PC-9 (cell line): ENCODE measurements around the gene TMEM219. TPM values are rescaled to one million over a fixed set of nuclear protein-coding genes. Genes with fewer than 3 reads are reported as not detected.

Source experiments
- BruUV-seq: library from RNA; stranded (reverse); fragments of 400-500 nt; replicated peaks from 2 replicates; lab custom pipeline; 2021; lab: Mats Ljungman, UMichigan
- CTCF ChIA-PET: fragments of 300-600 bp; sonication (Branson Sonifier 250); formaldehyde crosslinking; loops from one replicate; lab custom pipeline; 2022; ENCODE audit warnings: antibody characterized with exemption; lab: Charles Lee
- POLR2A ChIA-PET: fragments of 300-600 bp; sonication (Branson Sonifier 250); formaldehyde crosslinking; loops from one replicate; lab custom pipeline; 2022; ENCODE audit warnings: antibody characterized with exemption; ENCODE audit not compliant: unreplicated experiment; lab: Charles Lee
- DNase-seq, 2 experiments: peaks; one replicate each; pipeline versions ENCODE4 v3.0.0 to v3.0.0-alpha.2; 2015 to 2022; ENCODE audit warnings: mixed read lengths in 1 of 2
- H2AFZ ChIP-seq: fragments of 200-600 bp; sonication (generic); 2 replicates; pipeline ENCODE4 v1.8.1; 2017; ENCODE audit warnings: antibody characterized with exemption
- H3F3A ChIP-seq: fragments of 200-600 bp; sonication (generic); 2 replicates; pipeline ENCODE4 v1.8.1; 2017; ENCODE audit warnings: antibody characterized with exemption, mild to moderate bottlenecking, low read depth; ENCODE audit not compliant: insufficient read depth
- H3K27ac ChIP-seq: fragments of 200-600 bp; sonication (generic); 2 replicates; pipeline ENCODE4 v1.6.1; 2016; ENCODE audit warnings: mixed run types
- H3K27me3 ChIP-seq: fragments of 200-600 bp; sonication (generic); 2 replicates; pipeline ENCODE4 v1.6.1; 2016; ENCODE audit warnings: low read depth, mixed run types; ENCODE audit not compliant: insufficient read depth
- H3K36me3 ChIP-seq: fragments of 200-600 bp; sonication (generic); 2 replicates; pipeline ENCODE4 v1.6.1; 2016; ENCODE audit warnings: low read depth, mixed run types
- H3K4me1 ChIP-seq: fragments of 200-600 bp; sonication (generic); replicated peaks from 2 replicates; pipeline ENCODE4 v1.6.1; 2016; ENCODE audit warnings: mixed run types; ENCODE audit not compliant: insufficient read depth
- H3K4me2 ChIP-seq: fragments of 200-600 bp; sonication (generic); 2 replicates; pipeline ENCODE4 v1.6.1; 2017; ENCODE audit warnings: mixed run types
- H3K4me3 ChIP-seq: fragments of 200-600 bp; sonication (generic); 2 replicates; pipeline ENCODE4 v1.6.1; 2016; ENCODE audit warnings: mixed run types
- H3K79me2 ChIP-seq: fragments of 200-600 bp; sonication (generic); 2 replicates; pipeline ENCODE4 v1.6.1; 2017; ENCODE audit warnings: low read depth, mixed run types
- H3K9me2 ChIP-seq: fragments of 200-600 bp; sonication (generic); 2 replicates; pipeline ENCODE4 v1.8.1; 2017; ENCODE audit warnings: mild to moderate bottlenecking; ENCODE audit not compliant: insufficient read depth
- H3K9me3 ChIP-seq: fragments of 200-600 bp; sonication (generic); 2 replicates; pipeline ENCODE4 v1.8.1; 2016; ENCODE audit warnings: low read depth; ENCODE audit not compliant: insufficient read depth
- H4K20me1 ChIP-seq: fragments of 200-600 bp; sonication (generic); 2 replicates; pipeline ENCODE4 v1.8.1; 2017; ENCODE audit not compliant: insufficient read depth
- EZH2 ChIP-seq: fragments of 200-600 bp; sonication (generic); IDR thresholded peaks from 2 replicates; pipeline ENCODE4 v1.8.0; 2017; ENCODE audit warnings: antibody characterized with exemption, low read depth
- intact Hi-C: fragments of 100-400 bp; cut with micrococcal nuclease; formaldehyde crosslinking; loops from one replicate; pipeline ENCODE4 v1.10.0; 2022; ENCODE audit not compliant: unreplicated experiment
- total RNA-seq: library from RNA; stranded (reverse); gene quantifications from 2 replicates; pipeline ENCODE4 v1.2.3, GENCODE V29; 2021
- TF ChIP-seq, protein P1 (sequence below): fragments of 200-600 bp; sonication (generic); conservative IDR thresholded peaks from 2 replicates; pipeline ENCODE4 v1.6.1; 2017; ENCODE audit warnings: mixed run types, antibody characterized with exemption, mild to moderate bottlenecking, moderate library complexity

Gene TMEM219
- total RNA-seq, 1 experiment from 2014 or later: 141 TPM

DNA sequence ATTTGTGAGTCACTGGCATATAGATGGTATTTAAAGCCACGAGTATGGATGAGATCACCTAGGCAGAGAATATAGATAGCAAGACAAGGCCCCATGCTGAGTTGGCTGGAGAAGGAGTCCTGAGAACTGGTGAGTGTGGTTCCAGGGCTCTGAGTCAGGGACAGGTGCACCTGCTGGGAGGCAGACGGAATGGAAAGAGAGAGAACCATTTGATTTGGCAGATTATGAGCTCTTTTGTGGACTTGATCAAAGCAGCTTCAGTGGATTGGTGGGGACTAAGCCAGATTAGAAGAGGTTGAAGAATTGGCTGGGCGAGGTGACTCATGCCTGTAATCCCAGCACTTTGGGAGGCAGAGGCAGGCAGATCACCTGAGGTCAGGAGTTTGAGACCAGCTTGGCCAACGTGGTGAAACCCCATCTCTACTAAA is 56.9 kb downstream of the TMEM219 start:
- Histone ChIP-seq H3K9me2 (no peaks in the 10 kb centered on the region), H3K79me2 (no peaks in the 10 kb centered on the region), H3K36me3 (no peaks in the 10 kb centered on the region), H3K27ac (no peak overlapping the region), H2AFZ (no peak overlapping the region), H3K9me3 (no peaks in the 10 kb centered on the region), H3K27me3 (peaks cover 8% of the 10 kb centered on the region; the same call in 1 of the 2 replicates), H3K4me3 (no peak overlapping the region), H3F3A (peaks cover 13% of the 10 kb centered on the region), H3K4me1 (no peaks in the 10 kb centered on the region; the same call in 1 of the 2 replicates), H4K20me1 (no peaks in the 10 kb centered on the region), H3K4me2 (no peak overlapping the region)
- POLR2A ChIA-PET: interaction anchor here (0.6 kb wide), 1 partner anchor 1047 kb away, joined by 6 read pairs; no protein-coding TSS in a partner anchor
- peak in 1 of 2 experiments; percentile 89 for DNase-seq
- CTCF ChIA-PET: interaction anchor here (0.6 kb wide), 1 partner anchor 376 kb away, joined by 3 read pairs; no protein-coding TSS in a partner anchor
- TF ChIP-seq, protein P1, sequence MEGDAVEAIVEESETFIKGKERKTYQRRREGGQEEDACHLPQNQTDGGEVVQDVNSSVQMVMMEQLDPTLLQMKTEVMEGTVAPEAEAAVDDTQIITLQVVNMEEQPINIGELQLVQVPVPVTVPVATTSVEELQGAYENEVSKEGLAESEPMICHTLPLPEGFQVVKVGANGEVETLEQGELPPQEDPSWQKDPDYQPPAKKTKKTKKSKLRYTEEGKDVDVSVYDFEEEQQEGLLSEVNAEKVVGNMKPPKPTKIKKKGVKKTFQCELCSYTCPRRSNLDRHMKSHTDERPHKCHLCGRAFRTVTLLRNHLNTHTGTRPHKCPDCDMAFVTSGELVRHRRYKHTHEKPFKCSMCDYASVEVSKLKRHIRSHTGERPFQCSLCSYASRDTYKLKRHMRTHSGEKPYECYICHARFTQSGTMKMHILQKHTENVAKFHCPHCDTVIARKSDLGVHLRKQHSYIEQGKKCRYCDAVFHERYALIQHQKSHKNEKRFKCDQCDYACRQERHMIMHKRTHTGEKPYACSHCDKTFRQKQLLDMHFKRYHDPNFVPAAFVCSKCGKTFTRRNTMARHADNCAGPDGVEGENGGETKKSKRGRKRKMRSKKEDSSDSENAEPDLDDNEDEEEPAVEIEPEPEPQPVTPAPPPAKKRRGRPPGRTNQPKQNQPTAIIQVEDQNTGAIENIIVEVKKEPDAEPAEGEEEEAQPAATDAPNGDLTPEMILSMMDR: no peak
- no peak for TF ChIP-seq EZH2
- intact Hi-C loops: no loop called here
- BruUV-seq: no TSS peak

Other genes with a start within 250 kb of the TMEM219 start
- gene C16orf54, start 216.1 kb upstream of the TMEM219 start, total RNA-seq: not detected in 2 replicates
- 0.13 and 0.26 TPM in 2 replicates for gene ZG16, start 183.8 kb upstream of the TMEM219 start, total RNA-seq
- gene KIF22, start 171.3 kb upstream of the TMEM219 start, total RNA-seq: 179 and 195 TPM in 2 replicates
- gene MAZ, start 155.6 kb upstream of the TMEM219 start, total RNA-seq: 463 and 481 TPM in 2 replicates
- gene PRRT2, start 149.9 kb upstream of the TMEM219 start, total RNA-seq: 4.9 and 6.3 TPM in 2 replicates
- gene PAGR1, start 145.9 kb upstream of the TMEM219 start, total RNA-seq: 27.5 and 44.6 TPM in 2 replicates
- gene MVP, start 141.6 kb upstream of the TMEM219 start, total RNA-seq: 197 and 208 TPM in 2 replicates
- gene CDIPT, start 98.9 kb upstream of the TMEM219 start, total RNA-seq: 90.6 and 133 TPM in 2 replicates
- 46.5 and 64.0 TPM in 2 replicates for gene SEZ6L2, start 62.5 kb upstream of the TMEM219 start, total RNA-seq
- gene ASPHD1, start 61.6 kb upstream of the TMEM219 start, total RNA-seq: 8.3 and 11.3 TPM in 2 replicates
- gene KCTD13, start 35.9 kb upstream of the TMEM219 start, total RNA-seq: 52.7 and 72.0 TPM in 2 replicates
- 76.6 and 82.9 TPM in 2 replicates for gene TAOK2, start 11.8 kb downstream of the TMEM219 start, total RNA-seq
- 27.0 and 27.3 TPM in 2 replicates for gene HIRIP3, start 33.5 kb downstream of the TMEM219 start, total RNA-seq
- 102 TPM in 2 replicates for gene INO80E, start 34.2 kb downstream of the TMEM219 start, total RNA-seq
- 11.0 and 11.3 TPM in 2 replicates for gene DOC2A, start 48.9 kb downstream of the TMEM219 start, total RNA-seq
- not detected in 2 replicates for gene C16orf92, start 61.1 kb downstream of the TMEM219 start, total RNA-seq
- 5.8 and 9.7 TPM in 2 replicates for gene TLCD3B, start 69.2 kb downstream of the TMEM219 start, total RNA-seq
- gene ALDOA, start 103.7 kb downstream of the TMEM219 start, total RNA-seq: 2,395 and 3,090 TPM in 2 replicates
- 246 and 268 TPM in 2 replicates for gene PPP4C, start 113.9 kb downstream of the TMEM219 start, total RNA-seq
- gene TBX6, start 129.8 kb downstream of the TMEM219 start, total RNA-seq: 8.3 and 9.6 TPM in 2 replicates
- 95.4 and 129 TPM in 2 replicates for gene YPEL3, start 134.1 kb downstream of the TMEM219 start, total RNA-seq
- 27.5 and 32.1 TPM in 2 replicates for gene GDPD3, start 151.5 kb downstream of the TMEM219 start, total RNA-seq
- gene MAPK3, start 161.1 kb downstream of the TMEM219 start, total RNA-seq: 113 and 133 TPM in 2 replicates
- 7.9 and 12.2 TPM in 2 replicates for gene CORO1A, start 221.5 kb downstream of the TMEM219 start, total RNA-seq
- 258 and 379 TPM in 2 replicates for gene BOLA2B, start 231.6 kb downstream of the TMEM219 start, total RNA-seq
- 100 and 252 TPM in 2 replicates for gene SLX1A, start 231.8 kb downstream of the TMEM219 start, total RNA-seq
- gene SULT1A3, start 237.2 kb downstream of the TMEM219 start, total RNA-seq: 95.2 and 103 TPM in 2 replicates